CD4-positive, alpha-beta T cell treated with Interleukin-12 subunit alpha and Interleukin-12 subunit beta, for 1 hour (primary cell): Measurements from ENCODE around the gene TENM4.

ENCODE experiments used
- DNase-seq: peaks from one replicate; pipeline ENCODE4 v3.0.0-alpha.2; 2020

Gene TENM4

GRCh38 chr11:79290761-79291160, 150.1 kb downstream of the TENM4 start:
- DNase-seq: no peak

DNA sequence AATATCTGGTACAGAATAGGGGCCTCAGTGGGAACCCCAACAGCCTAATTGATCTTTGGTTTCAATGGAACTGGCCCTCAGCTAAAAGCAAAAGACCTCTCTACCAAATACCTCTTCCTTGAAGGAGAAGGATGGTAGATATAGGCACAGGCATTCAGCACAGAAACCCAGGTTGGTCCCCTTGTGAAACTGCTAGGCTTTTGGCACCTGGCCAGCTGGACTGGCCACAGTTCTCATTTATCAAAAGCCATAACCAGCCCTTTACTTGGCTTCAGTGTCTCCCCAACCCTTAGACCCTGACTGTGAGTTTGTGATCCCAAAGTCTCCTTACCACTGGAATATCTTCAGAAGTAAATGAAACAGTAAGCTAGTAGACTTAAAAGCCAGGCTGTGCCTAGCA, 152.9 kb downstream of the TENM4 start:
- no peak for DNase-seq

DNA sequence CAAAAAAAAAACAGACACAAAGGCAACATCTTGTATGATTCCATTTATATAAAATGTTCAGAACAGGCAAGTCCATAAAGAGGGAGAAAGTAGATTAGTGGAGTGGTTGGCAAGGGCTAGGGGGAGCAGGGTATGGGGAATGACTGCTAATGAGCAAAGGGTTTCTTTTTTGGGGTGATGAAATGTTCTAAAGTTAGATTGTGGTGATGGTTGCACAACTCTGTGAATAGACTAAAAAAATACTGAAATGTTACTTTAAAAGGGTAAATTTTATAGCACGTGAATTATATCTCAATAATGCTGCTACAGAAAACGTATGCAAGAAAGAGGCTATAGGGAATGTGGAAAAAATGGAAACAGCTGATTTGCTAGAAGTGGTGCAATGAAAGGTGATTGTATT, 155.1 kb downstream of the TENM4 start:
- DNase-seq: no peak

GRCh38 chr11:79276736-79277325, 164.0 kb downstream of the TENM4 start:
- no peak for DNase-seq

GRCh38 chr11:79274636-79275331, 166.0 kb downstream of the TENM4 start:
- DNase-seq: no peak

- DNase-seq: no peak
Observed at GRCh38 chr11:79273781-79274180, 167.0 kb downstream of the TENM4 start.

GRCh38 chr11:79269611-79270307, 171.1 kb downstream of the TENM4 start:
- no peak for DNase-seq

GRCh38 chr11:79266396-79266795, 174.4 kb downstream of the TENM4 start:
- DNase-seq: no peak

GRCh38 chr11:79265756-79266322, 175.0 kb downstream of the TENM4 start:
- no peak for DNase-seq

DNA sequence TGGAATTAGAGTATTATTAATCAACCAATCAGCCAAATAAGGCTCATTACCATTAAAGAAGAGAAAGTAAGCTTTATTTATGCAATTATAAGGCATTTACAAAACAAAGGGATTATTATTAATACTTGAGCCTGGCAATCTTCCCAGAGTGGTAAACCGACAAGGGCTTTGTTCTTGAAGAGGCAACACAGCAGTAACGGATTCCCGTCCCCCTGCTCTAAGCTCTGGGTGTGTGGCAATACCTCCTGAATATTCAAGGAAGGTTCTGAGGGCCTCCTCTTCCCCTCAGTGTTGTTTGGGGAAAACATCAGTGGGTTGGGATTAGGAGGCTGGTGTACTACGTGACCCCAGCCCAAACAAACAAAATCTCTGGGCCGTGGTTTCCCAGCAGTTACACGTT, 176.5 kb downstream of the TENM4 start:
- no peak for DNase-seq

- DNase-seq: no peak
Observed at GRCh38 chr11:79263001-79263400, 177.8 kb downstream of the TENM4 start.

GRCh38 chr11:79262221-79262620, 178.6 kb downstream of the TENM4 start:
- no peak for DNase-seq

- no peak for DNase-seq
Observed at GRCh38 chr11:79261684-79262083, 179.1 kb downstream of the TENM4 start.

GRCh38 chr11:79259800-79260199, 181.0 kb downstream of the TENM4 start:
- DNase-seq: no peak

DNA sequence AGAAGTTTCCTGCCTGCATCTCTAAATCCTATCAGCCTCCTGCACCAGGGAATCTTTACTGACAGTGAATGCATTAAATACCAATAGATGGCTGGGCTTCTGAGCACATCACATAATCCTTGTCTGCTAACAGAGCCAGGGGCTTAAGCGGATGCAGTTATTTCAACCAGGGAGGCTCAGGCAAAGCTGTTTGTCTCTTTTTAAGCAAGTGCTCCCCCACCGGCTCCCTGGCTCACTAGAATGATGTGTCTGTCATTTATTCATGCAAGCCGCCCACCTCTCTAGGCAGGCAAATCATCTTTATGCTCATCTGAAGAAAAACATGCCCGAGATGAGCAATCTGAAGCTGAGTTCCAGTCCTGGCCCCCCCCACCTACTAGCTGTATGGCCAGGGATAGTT, 182.3 kb downstream of the TENM4 start:
- DNase-seq: no peak

DNA sequence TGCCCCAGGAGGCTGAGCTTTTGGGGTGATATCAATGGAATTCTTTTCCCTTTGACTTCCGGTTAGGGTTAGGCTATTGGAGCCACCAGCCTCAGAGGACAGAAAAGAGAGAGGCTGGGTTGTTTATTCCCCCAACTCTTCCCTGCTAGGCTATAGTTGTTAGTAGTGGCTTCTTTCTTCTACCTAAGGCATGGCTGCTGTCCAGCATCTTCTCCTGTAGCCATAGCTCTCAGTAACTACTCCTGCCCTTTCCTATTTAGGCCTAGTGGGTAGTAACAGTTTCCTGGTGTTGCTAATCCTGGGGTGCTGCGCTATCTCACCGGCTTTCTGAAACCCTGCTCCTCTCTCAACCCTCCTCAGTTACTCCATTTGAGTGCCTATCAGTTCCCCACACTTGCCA, 184.9 kb downstream of the TENM4 start:
- no peak for DNase-seq

GRCh38 chr11:79253280-79253679, 187.6 kb downstream of the TENM4 start:
- no peak for DNase-seq

GRCh38 chr11:79249295-79249993, 191.4 kb downstream of the TENM4 start:
- DNase-seq: no peak

DNA sequence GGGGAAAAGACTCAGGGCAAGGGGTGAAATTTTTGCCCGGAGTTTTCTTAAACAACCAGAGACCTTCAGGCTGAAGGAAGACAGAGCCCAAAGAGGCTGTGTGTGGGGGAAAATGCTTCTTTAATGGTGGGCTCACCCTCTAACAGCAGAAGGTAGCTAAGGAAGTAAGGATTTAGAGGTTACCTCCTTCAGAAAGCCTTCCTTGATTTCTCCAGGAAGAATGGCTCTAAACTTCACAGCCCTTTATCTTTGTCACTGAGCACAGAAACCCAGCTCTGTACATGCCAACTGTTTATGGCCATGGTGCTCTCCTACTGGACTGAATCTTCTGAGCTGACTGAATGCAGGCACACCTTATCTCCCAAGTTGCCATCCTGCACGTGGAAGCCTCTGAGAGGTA, 196.0 kb downstream of the TENM4 start:
- DNase-seq: no peak

GRCh38 chr11:79244241-79244772, 196.5 kb downstream of the TENM4 start:
- no peak for DNase-seq

DNA sequence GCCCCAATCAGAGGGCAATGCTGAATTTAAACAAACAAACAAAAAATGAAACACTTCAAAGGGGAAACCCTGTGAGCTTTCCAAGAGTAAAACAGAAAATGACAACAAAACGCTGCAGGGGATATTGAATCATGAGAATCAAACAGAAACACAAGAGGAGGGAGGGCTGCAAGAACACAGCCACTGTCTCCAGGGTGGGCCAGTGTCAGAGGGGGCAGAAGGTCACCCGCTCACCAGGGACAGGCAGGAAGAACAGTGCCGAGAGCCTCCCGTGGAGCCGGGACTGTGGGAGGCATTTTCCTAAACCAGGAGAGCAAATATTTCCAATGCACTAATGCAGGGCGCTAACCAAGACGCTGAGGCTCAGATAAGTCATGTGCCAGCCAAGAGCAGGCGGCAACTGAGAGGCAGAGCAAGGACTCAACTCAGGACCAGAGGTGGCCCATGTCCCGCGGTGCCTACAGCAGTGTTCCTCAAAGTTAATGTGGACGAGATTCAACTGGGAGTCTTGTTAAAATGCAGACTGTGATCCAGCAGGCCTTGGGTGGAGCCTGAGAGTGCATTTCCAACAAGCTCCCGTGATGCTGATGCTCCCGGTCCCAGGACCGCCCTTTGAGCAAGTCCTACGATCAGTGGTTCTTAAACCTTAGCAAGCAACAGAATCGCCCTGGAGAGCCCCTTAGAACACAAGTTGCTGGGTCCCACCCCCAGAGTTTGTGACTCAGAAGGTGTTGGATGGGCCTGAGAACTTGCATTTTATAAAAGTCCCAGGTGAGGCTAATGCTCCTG, 197.2 kb downstream of the TENM4 start:
- no peak for DNase-seq

DNA sequence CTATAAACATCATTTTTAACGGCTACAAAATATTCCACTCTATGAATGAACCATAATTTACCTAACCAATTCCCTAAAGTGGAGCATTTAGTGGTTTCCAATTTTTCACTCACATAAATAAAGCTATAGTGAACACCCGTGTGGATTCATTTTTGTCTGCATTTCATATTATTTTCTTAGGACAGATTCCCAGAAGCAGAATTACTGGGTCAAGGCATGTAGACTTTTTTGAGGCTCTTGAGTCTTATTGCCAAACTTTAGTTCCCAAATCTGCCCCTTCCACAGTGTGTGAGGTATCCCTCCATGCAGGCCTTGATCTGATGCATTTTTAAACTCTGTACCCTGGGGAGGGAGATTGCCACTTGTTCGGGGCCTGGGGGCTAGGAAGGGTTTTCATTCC, 198.2 kb downstream of the TENM4 start:
- DNase-seq: no peak
